Kidney epithelial cell (primary cell): ENCODE results near the gene MYF5. TPM values are rescaled to one million over a fixed set of nuclear protein-coding genes. Genes with fewer than 3 reads are reported as not detected.
"Not testable (repeated sequence)": the region's sequence is repeated elsewhere in the genome, so short reads cannot be mapped to it uniquely, and the experiment has no call there.

Experiments
- DNase-seq: peaks from one replicate; pipeline ENCODE4 v3.0.0-alpha.2; 2010; ENCODE audit warnings: low read depth
- H3K27me3 ChIP-seq: 2 replicates; pipeline ENCODE4 v1.6.0; 2011; ENCODE audit warnings: low read length; ENCODE audit not compliant: control insufficient read depth, insufficient read depth
- H3K36me3 ChIP-seq: 2 replicates; pipeline ENCODE4 v1.5.1; 2011; ENCODE audit warnings: low read length; ENCODE audit not compliant: control insufficient read depth, insufficient read depth
- H3K4me3 ChIP-seq: 2 replicates; pipeline ENCODE4 v1.5.1; 2011; ENCODE audit warnings: low read depth, mild to moderate bottlenecking, control low read depth, low read length
- CTCF ChIP-seq: IDR thresholded peaks from 2 replicates; pipeline ENCODE4 v1.5.1; 2011; ENCODE audit warnings: mild to moderate bottlenecking, moderate library complexity, low read length, control low read depth, inconsistent platforms; ENCODE audit not compliant: insufficient read depth, poor library complexity, severe bottlenecking
- total RNA-seq: library from RNA; depleted of rRNA; stranded (reverse); fragments of >200 nt; gene quantifications from 2 replicates; pipeline ENCODE4 v1.2.3, GENCODE V29; 2015

The MYF5 gene
- not detected in 2 replicates for total RNA-seq

GRCh38 chr12:80716696-80717469 is at the start of gene MYF5:
Gene MYF5, plus strand, starts transcription at chr12:80716912. Its CDS starts 152 bp downstream, at chr12:80717064.
- H3K27me3 ChIP-seq = peaks cover 31% of the 10 kb centered on the region
- H3K4me3 ChIP-seq = no peak within 1 kb of the TSS
- DNase-seq = no peak
- TF ChIP-seq CTCF = no peak
- H3K36me3 ChIP-seq = no peaks in the 10 kb centered on the region

GRCh38 chr12:80670214-80670613 is 46.5 kb upstream of the MYF5 start:
- H3K27me3 ChIP-seq = no peaks in the 10 kb centered on the region
- no peak overlapping the region for H3K4me3 ChIP-seq
- H3K36me3 ChIP-seq = no peaks in the 10 kb centered on the region
- TF ChIP-seq CTCF = no peak
- no peak for DNase-seq

GRCh38 chr12:80676042-80676636 is 40.6 kb upstream of the MYF5 start:
- not testable (repeated sequence) for DNase-seq

GRCh38 chr12:80676856-80677255 is 39.9 kb upstream of the MYF5 start:
- DNase-seq = no peak
- Histone ChIP-seq H3K4me3 (no peak overlapping the region), H3K36me3 (no peaks in the 10 kb centered on the region), H3K27me3 (no peaks in the 10 kb centered on the region)
- TF ChIP-seq CTCF = no peak

More at GRCh38 chr12:80676042-80676636, 40.6 kb upstream of the MYF5 start:
- H3K36me3 ChIP-seq, H3K27me3 ChIP-seq, H3K4me3 ChIP-seq: not testable (repeated sequence)

- no peak for TF ChIP-seq CTCF
- no peak for DNase-seq
- no peak overlapping the region for H3K4me3 ChIP-seq
- no peaks in the 10 kb centered on the region for H3K36me3 ChIP-seq
- H3K27me3 ChIP-seq = no peaks in the 10 kb centered on the region
Observed at GRCh38 chr12:80677994-80678393, 38.7 kb upstream of the MYF5 start.

GRCh38 chr12:80679346-80680131 is 37.2 kb upstream of the MYF5 start:
- Histone ChIP-seq H3K27me3 (no peaks in the 10 kb centered on the region), H3K36me3 (no peaks in the 10 kb centered on the region), H3K4me3 (no peak overlapping the region)
- TF ChIP-seq CTCF = no peak
- no peak for DNase-seq
